ENCODE data around the gene NFE2L1. TPM values are rescaled to one million over a fixed set of nuclear protein-coding genes. Genes with fewer than 3 reads are reported as not detected.

The NFE2L1 gene
- polyA plus RNA-seq, 12 donors = 146 to 376 (median 279) TPM

DNA sequence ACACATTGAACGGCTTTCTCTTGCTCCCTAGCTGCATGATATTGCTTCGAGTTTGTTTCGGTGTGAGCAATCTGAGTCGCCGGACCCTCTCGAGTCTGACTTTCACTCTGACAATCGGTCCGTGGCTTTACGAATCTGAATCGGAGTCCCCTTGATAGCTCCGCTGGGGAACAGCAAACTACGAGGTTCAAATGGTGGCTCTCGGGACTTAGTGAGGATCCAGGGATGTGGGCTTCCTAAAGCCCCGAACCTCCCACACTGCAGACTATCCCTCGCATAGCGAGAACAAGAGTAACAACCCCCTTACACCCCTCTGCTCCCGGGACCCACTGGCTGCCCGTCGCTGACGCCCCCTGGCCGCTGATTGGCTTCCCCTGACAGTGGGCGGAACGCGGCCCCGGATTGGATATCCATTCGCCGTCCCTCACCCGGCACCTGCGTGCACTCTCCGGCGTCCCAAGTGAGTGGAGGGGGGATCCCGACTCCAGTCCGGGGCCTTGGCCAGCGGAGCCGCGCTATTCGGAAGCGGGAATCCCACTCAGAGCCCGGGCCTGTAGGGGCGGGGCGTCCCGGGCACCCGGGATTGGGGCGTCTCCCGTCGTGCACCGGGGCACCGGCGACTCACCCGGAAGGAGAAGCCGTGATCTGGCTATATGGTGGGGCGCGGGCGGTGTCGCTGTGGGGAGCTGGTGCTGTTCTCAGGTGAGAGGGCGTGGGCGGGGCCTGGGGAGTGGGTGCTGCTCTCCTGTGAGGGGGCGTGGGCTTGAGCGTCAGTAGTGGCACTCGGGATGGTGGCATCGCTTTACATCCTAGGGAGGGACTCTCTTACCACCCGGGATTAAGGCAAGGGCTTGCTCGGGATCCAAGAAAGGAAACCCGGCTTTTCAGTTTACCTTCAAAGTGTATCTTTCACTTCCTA, 59.2 kb downstream of the NFE2L1 start, which contains the start of gene SNX11:
TSS of gene SNX11 (plus strand) at position 630 of the 919 bp plus-strand sequence. CDS start 4,278 bp downstream, outside the sequence.
- DNase-seq = peak; percentile 88

DNA sequence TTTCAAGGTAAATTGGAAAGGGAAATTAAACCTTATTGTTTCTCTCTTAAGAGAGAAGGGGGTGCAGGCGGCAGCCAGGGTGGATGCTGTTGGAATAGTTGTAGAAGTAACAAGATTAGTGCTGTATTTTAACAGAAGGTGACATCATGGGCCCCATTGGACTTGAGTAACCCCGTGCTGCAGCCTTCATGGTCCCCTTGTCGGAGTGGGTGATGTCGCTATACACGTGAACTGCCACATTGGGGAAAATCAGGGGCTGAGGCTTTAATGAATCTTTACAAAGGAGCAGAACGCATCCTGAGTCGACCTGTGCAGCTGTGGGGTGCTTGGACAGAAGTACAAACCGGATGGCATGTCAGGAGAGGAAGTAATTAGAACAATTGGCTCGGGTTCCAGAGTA, 62.6 kb downstream of the NFE2L1 start:
- DNase-seq = no peak

Other genes with a start within 250 kb of the NFE2L1 start
- 10 to 100 TPM in 8 of 12 donors, 1 to 10 TPM in 3, not detected in 1; 6.9 to 18.8 (median 13.6) TPM for gene OSBPL7, start 226.6 kb upstream of the NFE2L1 start, polyA plus RNA-seq (ENCODE audit: insufficient read length in 12 of 12)
- 10 to 100 TPM in 11 of 12 donors, not detected in 1; 38.6 to 66.4 (median 51.1) TPM for gene MRPL10, start 216.8 kb upstream of the NFE2L1 start, polyA plus RNA-seq (ENCODE audit: insufficient read length in 12 of 12)
- gene LRRC46, start 216.7 kb upstream of the NFE2L1 start, polyA plus RNA-seq (ENCODE audit: insufficient read length in 12 of 12) = 1 to 10 TPM in 5 of 12 donors, under 1 TPM in 5, not detected in 2; 0.57 to 1.8 (median 1.0) TPM
- gene SCRN2, start 207.1 kb upstream of the NFE2L1 start, polyA plus RNA-seq (ENCODE audit: insufficient read length in 12 of 12) = 10 to 100 TPM in 11 of 12 donors, not detected in 1; 15.6 to 45.1 (median 23.2) TPM
- gene SP6, start 197.2 kb upstream of the NFE2L1 start, polyA plus RNA-seq (ENCODE audit: insufficient read length in 12 of 12) = 1 to 10 TPM in 7 of 12 donors, under 1 TPM in 4, not detected in 1; 0.61 to 8.9 (median 1.5) TPM
- gene SP2, start 152.1 kb upstream of the NFE2L1 start, polyA plus RNA-seq (ENCODE audit: insufficient read length in 12 of 12) = 10 to 100 TPM in 11 of 12 donors, not detected in 1; 12.8 to 39.2 (median 15.4) TPM
- gene PNPO, start 106.8 kb upstream of the NFE2L1 start, polyA plus RNA-seq (ENCODE audit: insufficient read length in 12 of 12) = 10 to 100 TPM in 7 of 12 donors, 1 to 10 TPM in 4, not detected in 1; 7.4 to 29.2 (median 10.7) TPM
- gene PRR15L, start 90.5 kb upstream of the NFE2L1 start, polyA plus RNA-seq (ENCODE audit: insufficient read length in 12 of 12) = 10 to 100 TPM in 1 of 12 donors, 1 to 10 TPM in 1, under 1 TPM in 5, not detected in 5; 0.12 to 36.5 (median 0.64) TPM
- 100 to 1,000 TPM in 1 of 12 donors, 10 to 100 TPM in 10, not detected in 1; 66.0 to 120 (median 74.3) TPM for gene CDK5RAP3, start 77.2 kb upstream of the NFE2L1 start, polyA plus RNA-seq (ENCODE audit: insufficient read length in 12 of 12)
- 10 to 100 TPM in 11 of 12 donors, not detected in 1; 36.1 to 70.2 (median 42.4) TPM for gene COPZ2, start 10.6 kb upstream of the NFE2L1 start, polyA plus RNA-seq (ENCODE audit: insufficient read length in 12 of 12)
- gene CBX1, start 53.1 kb downstream of the NFE2L1 start, polyA plus RNA-seq (ENCODE audit: insufficient read length in 12 of 12) = 100 to 1,000 TPM in 4 of 12 donors, 10 to 100 TPM in 7, not detected in 1; 76.0 to 134 (median 85.3) TPM
- 10 to 100 TPM in 7 of 12 donors, 1 to 10 TPM in 4, not detected in 1; 7.7 to 14.4 (median 10.2) TPM for gene SNX11, start 59.4 kb downstream of the NFE2L1 start, polyA plus RNA-seq (ENCODE audit: insufficient read length in 12 of 12)

Measured in muscle of arm (tissue), 12 donors.